Stimulated activated CD4-positive, alpha-beta T cell treated with anti-CD3 and anti-CD28 coated beads, Interleukin-15, amount 100 ng/mL, for 48 hours (primary cell): ENCODE data around the gene SSX4B.
"Not testable (repeated sequence)": the region's sequence is repeated elsewhere in the genome, so short reads cannot be mapped to it uniquely, and the experiment has no call there.

Experiments used
- DNase-seq, 2 donors: peaks; one replicate each; pipeline ENCODE4 v3.0.0-alpha.2; 2020; ENCODE audit warnings: low read depth in 2 of 2

The SSX4B gene

GRCh38 chrX:48411860-48412259 is at the start of gene SSX4B:
SSX4B (minus strand) TSS chrX:48411960; CDS start chrX:48411372, 588 bp downstream.
- not testable (repeated sequence) for DNase-seq

- no peak for DNase-seq
Observed at GRCh38 chrX:48460606-48461005, 48.8 kb upstream of the SSX4B start.

GRCh38 chrX:48460031-48460430 is 48.3 kb upstream of the SSX4B start:
- no peak for DNase-seq

- no peak for DNase-seq
Observed at GRCh38 chrX:48459483-48459882, 47.7 kb upstream of the SSX4B start.

- DNase-seq: no peak
Observed at GRCh38 chrX:48458711-48459110, 47.0 kb upstream of the SSX4B start.

GRCh38 chrX:48456628-48457331 is 45.0 kb upstream of the SSX4B start:
- DNase-seq: no peak

- no peak for DNase-seq
Observed at GRCh38 chrX:48451708-48452107, 39.9 kb upstream of the SSX4B start.

GRCh38 chrX:48450076-48450475 is 38.3 kb upstream of the SSX4B start:
- no peak for DNase-seq

GRCh38 chrX:48447201-48447600 is 35.4 kb upstream of the SSX4B start:
- DNase-seq: not testable (repeated sequence)

GRCh38 chrX:48433713-48434112 is 22.0 kb upstream of the SSX4B start:
- peak in 1 of 2 donors; percentile 3 for DNase-seq

GRCh38 chrX:48430166-48430565 is 18.4 kb upstream of the SSX4B start:
- DNase-seq: not testable (repeated sequence)

GRCh38 chrX:48429606-48430005 is 17.8 kb upstream of the SSX4B start:
- not testable (repeated sequence) for DNase-seq

- not testable (repeated sequence) for DNase-seq
Observed at GRCh38 chrX:48427027-48427716, 15.4 kb upstream of the SSX4B start.

GRCh38 chrX:48397825-48398224 is 13.9 kb downstream of the SSX4B start:
- DNase-seq: not testable (repeated sequence)

- DNase-seq: not testable (repeated sequence)
Observed at GRCh38 chrX:48396931-48397330, 14.8 kb downstream of the SSX4B start.

GRCh38 chrX:48383239-48383638 is 28.5 kb downstream of the SSX4B start, which contains the start of gene SSX4:
SSX4 (plus strand) TSS chrX:48383539; CDS start chrX:48384054, 515 bp downstream.
- not testable (repeated sequence) for DNase-seq

- not testable (repeated sequence) for DNase-seq
Observed at GRCh38 chrX:48370408-48370807, 41.4 kb downstream of the SSX4B start.

GRCh38 chrX:48367717-48368408 is 43.9 kb downstream of the SSX4B start:
- DNase-seq: not testable (repeated sequence)

- DNase-seq: not testable (repeated sequence)
Observed at GRCh38 chrX:48359281-48359680, 52.5 kb downstream of the SSX4B start.

GRCh38 chrX:48357681-48358080 is 54.1 kb downstream of the SSX4B start:
- DNase-seq: no peak

- not testable (repeated sequence) for DNase-seq
Observed at GRCh38 chrX:48356315-48357094, 55.3 kb downstream of the SSX4B start, which contains the start of gene SSX3. SSX3 (minus strand) TSS chrX:48356703; CDS start chrX:48355249, 1,454 bp downstream.
